Liver (tissue), 9 donors: ENCODE results near the gene KDELR3. TPM values are rescaled to one million over a fixed set of nuclear protein-coding genes. Genes with fewer than 3 reads are reported as not detected.

Experiments
- DNase-seq: peaks from one replicate; pipeline ENCODE4 v3.0.0-alpha.2; 2017; ENCODE audit warnings: low spot score
- H3K27ac ChIP-seq, 2 donors: one replicate each; pipeline ENCODE4 v1.7.0; 2013; ENCODE audit warnings: inconsistent platforms in 2 of 2, low read length in 2 of 2, control low read depth in 1 of 2, low read depth in 1 of 2, mild to moderate bottlenecking in 1 of 2
- H3K27me3 ChIP-seq, 4 donors: one replicate each; pipeline versions ENCODE4 v1.6.1 to v1.7.0; 2013; ENCODE audit warnings: low read length in 3 of 4, inconsistent platforms in 1 of 4, mild to moderate bottlenecking in 1 of 4, moderate library complexity in 1 of 4; ENCODE audit not compliant: control insufficient read depth in 4 of 4, insufficient read depth in 4 of 4
- H3K36me3 ChIP-seq, 4 donors: one replicate each; pipeline versions ENCODE4 v1.6.1 to v1.7.0; 2013; ENCODE audit warnings: low read length in 3 of 4, mild to moderate bottlenecking in 3 of 4, low read depth in 1 of 4, moderate library complexity in 1 of 4; ENCODE audit not compliant: control insufficient read depth in 4 of 4, insufficient read depth in 3 of 4
- H3K4me1 ChIP-seq, 4 donors: one replicate each; pipeline versions ENCODE4 v1.6.1 to v1.7.0; 2013; ENCODE audit warnings: low read length in 3 of 4, mild to moderate bottlenecking in 3 of 4, moderate library complexity in 1 of 4; ENCODE audit not compliant: control insufficient read depth in 4 of 4, insufficient read depth in 4 of 4
- H3K4me3 ChIP-seq, 3 donors: one replicate each; pipeline versions ENCODE4 v1.6.1 to v1.7.0; 2013; ENCODE audit warnings: low read length in 3 of 3, control low read depth in 1 of 3, low read depth in 1 of 3, mild to moderate bottlenecking in 1 of 3
- H3K9ac ChIP-seq, 2 donors: one replicate each; pipeline ENCODE4 v1.7.0; 2013; ENCODE audit warnings: low read length in 2 of 2, mild to moderate bottlenecking in 2 of 2, moderate library complexity in 2 of 2, control low read depth in 1 of 2, low read depth in 1 of 2
- H3K9me3 ChIP-seq, 4 donors: one replicate each; pipeline versions ENCODE4 v1.6.1 to v1.7.0; 2013; ENCODE audit warnings: low read length in 3 of 4; ENCODE audit not compliant: control insufficient read depth in 4 of 4
- ATF3 ChIP-seq: IDR thresholded peaks from 2 replicates; pipeline ENCODE4 v1.6.1; 2016; ENCODE audit warnings: antibody characterized with exemption
- CTCF ChIP-seq: fragments of 150-350 bp; IDR thresholded peaks from 2 replicates; pipeline ENCODE4 v1.5.1; 2017; ENCODE audit warnings: improper control_type of control experiment, low read depth, low read length; ENCODE audit not compliant: missing input control
- EGR1 ChIP-seq, 2 donors: IDR thresholded peaks; 2 replicates each; pipeline ENCODE4 v1.6.1; 2016 to 2018; ENCODE audit warnings: antibody characterized with exemption in 2 of 2, low read depth in 2 of 2
- FOXA1 ChIP-seq: IDR thresholded peaks from 2 replicates; pipeline ENCODE4 v1.6.1; 2016; ENCODE audit warnings: antibody characterized with exemption
- FOXA2 ChIP-seq: IDR thresholded peaks from 2 replicates; pipeline ENCODE4 v1.6.1; 2016; ENCODE audit warnings: antibody characterized with exemption
- GABPA ChIP-seq, 2 donors: IDR thresholded peaks in 1 of 2; conservative IDR thresholded peaks in 1 of 2; 2 replicates each; pipeline ENCODE4 v1.6.1; 2016; ENCODE audit warnings: antibody characterized with exemption in 2 of 2, mild to moderate bottlenecking in 1 of 2, moderate library complexity in 1 of 2
- HNF4A ChIP-seq, 2 donors: conservative IDR thresholded peaks; 2 replicates each; pipeline ENCODE4 v1.6.1; 2016; ENCODE audit warnings: antibody characterized with exemption in 2 of 2, mild to moderate bottlenecking in 2 of 2
- HNF4G ChIP-seq: IDR thresholded peaks from 2 replicates; pipeline ENCODE4 v1.6.1; 2016; ENCODE audit warnings: antibody characterized with exemption
- JUND ChIP-seq, 2 donors: IDR thresholded peaks; 2 replicates each; pipeline ENCODE4 v1.6.1; 2016; ENCODE audit warnings: antibody characterized with exemption in 2 of 2
- MAX ChIP-seq: IDR thresholded peaks from 2 replicates; pipeline ENCODE4 v1.6.1; 2016; ENCODE audit warnings: antibody characterized with exemption
- NR2F2 ChIP-seq: IDR thresholded peaks from 2 replicates; pipeline ENCODE4 v1.6.1; 2016; ENCODE audit warnings: antibody characterized with exemption
- RAD21 ChIP-seq, 2 donors: IDR thresholded peaks; 2 replicates each; pipeline ENCODE4 v1.6.1; 2016; ENCODE audit warnings: antibody characterized with exemption in 2 of 2, mild to moderate bottlenecking in 2 of 2
- REST ChIP-seq: IDR thresholded peaks from 2 replicates; pipeline ENCODE4 v1.6.1; 2016; ENCODE audit warnings: antibody characterized with exemption, mild to moderate bottlenecking
- RXRA ChIP-seq, 2 donors: IDR thresholded peaks; 2 replicates each; pipeline ENCODE4 v1.6.1; 2017 to 2018; ENCODE audit warnings: antibody characterized with exemption in 2 of 2, mild to moderate bottlenecking in 1 of 2
- SP1 ChIP-seq: IDR thresholded peaks from 2 replicates; pipeline ENCODE4 v1.6.1; 2018; ENCODE audit warnings: antibody characterized with exemption, mild to moderate bottlenecking
- TAF1 ChIP-seq: conservative IDR thresholded peaks from 2 replicates; pipeline ENCODE4 v1.6.1; 2016; ENCODE audit warnings: antibody characterized with exemption, mild to moderate bottlenecking
- YY1 ChIP-seq: IDR thresholded peaks from 2 replicates; pipeline ENCODE4 v1.6.1; 2016; ENCODE audit warnings: antibody characterized with exemption, mild to moderate bottlenecking
- ZBTB33 ChIP-seq: IDR thresholded peaks from 2 replicates; pipeline ENCODE4 v1.6.1; 2016; ENCODE audit warnings: antibody characterized with exemption
- WGBS: extraction: QIAGEN DNeasy Blood & Tissue Kit; methylation state at CpG from one replicate; pipeline ENCODE4 v1.1.7; 2013; 5-methylcytosine and 5-hydroxymethylcytosine counted together
- polyA plus RNA-seq, 2 donors: library from polyadenylated mRNA; stranded (reverse) in 1 of 2; unstranded in 1 of 2; fragments of 200-250 nt in 1 of 2; fragments of >200 nt in 1 of 2; fragmentation: Nextera tagmentation in 1 of 2; extraction: Ambion mirVana in 1 of 2; gene quantifications; one replicate each; pipeline versions ENCODE4 v1.2.1 to v1.2.3, GENCODE V29; 2013 to 2015
- total RNA-seq, 2 donors: library from RNA; depleted of rRNA; stranded (reverse); fragments of >200 nt; gene quantifications; one replicate each; pipeline ENCODE4 v1.2.3, GENCODE V29; 2014
- donor health status: healthy.
- donor health status: healthy.
- donor health status: healthy.
- donor health status: healthy.
- donor health status: healthy.

The KDELR3 gene
- total and polyA plus RNA-seq, 4 donors, result 3.5 to 12.8 (median 9.5) TPM

- DNase-seq, result no peak
- no peaks in the 10 kb centered on the region for H3K9me3 ChIP-seq
- TF ChIP-seq ATF3, result no peak
- TF ChIP-seq JUND (IDR thresholded peaks at IDR 0.05), result no peak
- TF ChIP-seq REST, result no peak
- TF ChIP-seq GABPA (IDR thresholded peaks at IDR 0.05 in 1 of 2, conservative IDR thresholded peaks at IDR 0.05 in 1 of 2), result no peak
- TF ChIP-seq HNF4A (conservative IDR thresholded peaks at IDR 0.05), result no peak
- no peak for TF ChIP-seq CTCF
- no peak for TF ChIP-seq SP1
- TF ChIP-seq MAX, result no peak
- TF ChIP-seq ZBTB33, result no peak
- TF ChIP-seq TAF1, result no peak
- no peak for TF ChIP-seq RXRA (IDR thresholded peaks at IDR 0.05)
- TF ChIP-seq YY1, result no peak
- TF ChIP-seq NR2F2, result no peak
- TF ChIP-seq FOXA1, result no peak
- no peak for TF ChIP-seq FOXA2
- no peak for TF ChIP-seq EGR1 (IDR thresholded peaks at IDR 0.05; ENCODE audit: low read depth in 2 of 2)
- TF ChIP-seq HNF4G, result no peak
- no peak for TF ChIP-seq RAD21 (IDR thresholded peaks at IDR 0.05)
- 94% methylated on average over 9 of the region's 9 CpGs for WGBS
- H3K36me3 ChIP-seq, result no peaks in the 10 kb centered on the region
- H3K27me3 ChIP-seq, result no peaks in the 10 kb centered on the region
- H3K4me3 ChIP-seq, result no peak overlapping the region
- no peaks in the 10 kb centered on the region for H3K4me1 ChIP-seq
- no peak overlapping the region for H3K9ac ChIP-seq
- H3K27ac ChIP-seq, result no peak overlapping the region
Measured at GRCh38 chr22:38437416-38437815, 30.5 kb upstream of the KDELR3 start.
